ENCODE data around the gene SHANK1.

SHANK1 gene

DNA sequence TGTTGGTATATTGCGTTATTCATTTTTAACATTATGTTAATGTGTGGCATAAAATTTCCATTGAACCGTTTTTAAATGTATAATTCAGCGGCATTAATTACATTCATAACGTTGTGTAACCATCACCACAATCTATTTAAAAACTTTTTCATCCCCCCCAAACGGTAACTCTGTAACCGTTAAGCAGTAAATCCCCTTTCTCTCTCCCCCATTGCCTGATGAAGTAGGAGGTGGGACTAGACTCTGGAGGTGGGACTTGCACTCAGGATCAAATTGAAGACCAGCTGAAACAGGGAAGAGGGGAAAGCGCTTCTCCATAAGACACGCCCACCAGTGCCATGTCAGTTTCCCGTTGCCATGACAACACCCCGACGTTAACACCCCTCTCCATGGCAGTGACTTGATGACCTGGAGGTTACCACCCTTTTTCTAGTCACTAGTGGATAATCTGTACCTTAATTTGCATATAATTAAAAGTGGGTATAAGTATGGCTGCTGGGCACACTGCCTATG lies 20.4 kb upstream of the SHANK1 start:
- TF ChIP-seq, protein P1, sequence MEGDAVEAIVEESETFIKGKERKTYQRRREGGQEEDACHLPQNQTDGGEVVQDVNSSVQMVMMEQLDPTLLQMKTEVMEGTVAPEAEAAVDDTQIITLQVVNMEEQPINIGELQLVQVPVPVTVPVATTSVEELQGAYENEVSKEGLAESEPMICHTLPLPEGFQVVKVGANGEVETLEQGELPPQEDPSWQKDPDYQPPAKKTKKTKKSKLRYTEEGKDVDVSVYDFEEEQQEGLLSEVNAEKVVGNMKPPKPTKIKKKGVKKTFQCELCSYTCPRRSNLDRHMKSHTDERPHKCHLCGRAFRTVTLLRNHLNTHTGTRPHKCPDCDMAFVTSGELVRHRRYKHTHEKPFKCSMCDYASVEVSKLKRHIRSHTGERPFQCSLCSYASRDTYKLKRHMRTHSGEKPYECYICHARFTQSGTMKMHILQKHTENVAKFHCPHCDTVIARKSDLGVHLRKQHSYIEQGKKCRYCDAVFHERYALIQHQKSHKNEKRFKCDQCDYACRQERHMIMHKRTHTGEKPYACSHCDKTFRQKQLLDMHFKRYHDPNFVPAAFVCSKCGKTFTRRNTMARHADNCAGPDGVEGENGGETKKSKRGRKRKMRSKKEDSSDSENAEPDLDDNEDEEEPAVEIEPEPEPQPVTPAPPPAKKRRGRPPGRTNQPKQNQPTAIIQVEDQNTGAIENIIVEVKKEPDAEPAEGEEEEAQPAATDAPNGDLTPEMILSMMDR (IDR thresholded peaks at IDR 0.05; ENCODE audit: control insufficient read depth, insufficient read depth, low read depth, low read length, missing control alignments), result no peak
- no peak for DNase-seq (ENCODE audit: low read depth)
- no peak overlapping the region for H3K4me3 ChIP-seq (ENCODE audit: control insufficient read depth, low read depth, low read length)

DNA sequence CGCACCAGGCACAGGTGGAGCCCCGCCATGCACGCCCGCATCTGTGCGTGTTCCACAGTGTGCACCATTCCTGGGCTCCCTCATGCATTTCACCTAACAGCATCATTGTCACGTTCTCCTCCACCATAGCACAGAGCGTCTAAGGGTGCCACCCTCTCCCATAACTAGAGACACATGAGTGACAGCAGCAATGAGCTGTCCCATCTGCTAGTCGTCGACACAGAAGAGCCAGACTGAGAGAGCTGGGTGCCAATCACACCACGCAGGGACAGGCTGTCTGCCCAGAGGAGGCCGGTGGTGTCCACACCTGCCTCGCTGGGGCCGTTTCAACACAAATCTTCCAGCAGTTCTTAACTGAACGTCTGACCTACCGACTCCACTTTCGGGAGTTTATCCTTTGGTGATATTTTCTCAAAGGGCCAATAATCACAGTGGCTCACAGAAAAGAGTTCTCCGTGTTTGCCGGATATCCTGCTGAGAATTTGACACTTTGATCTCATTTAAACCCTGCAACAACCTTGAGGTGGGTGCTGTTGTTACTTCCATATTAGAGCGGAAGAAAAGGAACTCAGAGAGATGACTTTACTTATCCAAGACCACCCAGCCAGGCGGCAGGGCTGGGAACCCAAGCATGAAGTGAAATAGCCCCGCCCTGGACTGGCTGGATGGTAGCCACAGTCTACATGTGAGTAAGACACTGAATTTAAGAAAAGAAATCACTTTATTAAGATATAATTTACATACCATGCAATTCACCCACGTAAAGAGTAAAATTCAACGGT lies 19.7 kb upstream of the SHANK1 start:
- H3K4me3 ChIP-seq (ENCODE audit: control insufficient read depth, low read depth, low read length), result no peak overlapping the region
- DNase-seq (ENCODE audit: low read depth), result no peak
- TF ChIP-seq, protein P1 (IDR thresholded peaks at IDR 0.05; ENCODE audit: control insufficient read depth, insufficient read depth, low read depth, low read length, missing control alignments), result no peak

DNA sequence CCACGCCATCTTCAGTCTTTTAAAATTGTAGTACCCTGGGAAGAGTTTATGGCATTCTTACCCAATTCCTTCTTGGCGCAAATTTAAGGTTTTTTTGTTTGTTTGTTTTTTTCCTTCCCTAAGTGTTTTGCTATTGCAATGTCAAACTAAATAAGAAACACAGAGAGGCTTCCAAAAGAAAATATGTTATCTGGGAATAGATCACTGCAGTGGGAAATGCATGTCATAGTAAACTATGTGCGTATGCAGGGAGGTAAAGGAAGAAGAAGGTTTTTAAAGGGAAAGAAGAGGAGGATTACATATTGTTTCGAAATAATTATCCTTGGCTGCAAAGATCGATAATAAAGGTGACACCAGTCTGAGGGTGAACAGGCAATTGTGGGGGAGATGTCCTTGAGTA lies 16.7 kb upstream of the SHANK1 start:
- DNase-seq (ENCODE audit: low read depth), result no peak
- no peak overlapping the region for H3K4me3 ChIP-seq (ENCODE audit: control insufficient read depth, low read depth, low read length)
- TF ChIP-seq, protein P1 (IDR thresholded peaks at IDR 0.05; ENCODE audit: control insufficient read depth, insufficient read depth, low read depth, low read length, missing control alignments), result no peak

DNA sequence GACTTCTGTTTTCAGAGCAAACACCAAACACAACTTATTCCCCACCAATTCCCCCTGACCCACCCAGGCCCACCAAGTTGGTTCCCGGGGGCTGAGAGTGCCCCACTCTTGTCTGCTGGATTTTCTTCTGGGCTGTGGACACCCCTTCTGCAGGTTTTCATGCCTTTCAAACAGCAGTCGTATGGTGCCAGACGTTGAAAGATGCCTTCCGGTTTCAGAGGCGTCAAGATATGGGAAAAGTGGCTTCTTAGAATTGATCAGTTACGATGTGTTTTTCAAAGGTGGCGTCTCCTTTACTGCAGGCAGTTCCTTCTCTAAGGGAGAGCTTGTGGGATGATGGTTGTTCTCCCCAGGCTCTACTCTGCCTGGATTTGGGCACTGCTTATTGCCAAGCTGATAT lies 16.3 kb upstream of the SHANK1 start:
- H3K4me3 ChIP-seq (ENCODE audit: control insufficient read depth, low read depth, low read length), result no peak overlapping the region
- TF ChIP-seq, protein P1 (IDR thresholded peaks at IDR 0.05; ENCODE audit: control insufficient read depth, insufficient read depth, low read depth, low read length, missing control alignments), result no peak
- no peak for DNase-seq (ENCODE audit: low read depth)

DNA sequence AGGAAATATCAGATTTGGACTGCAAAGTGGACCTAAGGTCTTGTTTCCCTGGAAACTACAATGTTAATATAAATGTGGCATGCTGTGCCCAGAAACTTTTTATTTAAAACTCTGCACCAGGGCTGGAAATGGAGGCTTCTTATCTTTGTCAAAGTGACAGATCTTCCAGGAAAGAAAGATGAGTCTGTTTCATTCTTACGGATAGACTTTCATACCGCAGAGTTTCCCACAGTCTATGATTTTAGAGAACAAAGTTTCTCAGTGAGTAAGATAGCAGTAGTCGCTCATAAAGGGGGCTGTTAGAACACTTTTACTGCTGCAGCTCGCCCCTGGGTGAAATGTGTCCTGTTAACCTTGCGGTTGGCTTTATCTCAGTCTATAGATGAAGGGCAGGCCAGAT lies 10.3 kb upstream of the SHANK1 start:
- no peak for DNase-seq (ENCODE audit: low read depth)
- TF ChIP-seq, protein P1 (IDR thresholded peaks at IDR 0.05; ENCODE audit: control insufficient read depth, insufficient read depth, low read depth, low read length, missing control alignments), result no peak

GRCh38 chr19:50728084-50728737 lies 8.6 kb upstream of the SHANK1 start:
- TF ChIP-seq, protein P1 (IDR thresholded peaks at IDR 0.05; ENCODE audit: control insufficient read depth, insufficient read depth, low read depth, low read length, missing control alignments), result no peak
- no peak for DNase-seq (ENCODE audit: low read depth)
- H3K4me3 ChIP-seq (ENCODE audit: control insufficient read depth, low read depth, low read length), result no peak overlapping the region

More for the DNA sequence above, 10.3 kb upstream of the SHANK1 start:
- no peak overlapping the region for H3K4me3 ChIP-seq (ENCODE audit: control insufficient read depth, low read depth, low read length)

Measured in AG09309 (cell line).